ENCODE results near the gene MED9.

DNA sequence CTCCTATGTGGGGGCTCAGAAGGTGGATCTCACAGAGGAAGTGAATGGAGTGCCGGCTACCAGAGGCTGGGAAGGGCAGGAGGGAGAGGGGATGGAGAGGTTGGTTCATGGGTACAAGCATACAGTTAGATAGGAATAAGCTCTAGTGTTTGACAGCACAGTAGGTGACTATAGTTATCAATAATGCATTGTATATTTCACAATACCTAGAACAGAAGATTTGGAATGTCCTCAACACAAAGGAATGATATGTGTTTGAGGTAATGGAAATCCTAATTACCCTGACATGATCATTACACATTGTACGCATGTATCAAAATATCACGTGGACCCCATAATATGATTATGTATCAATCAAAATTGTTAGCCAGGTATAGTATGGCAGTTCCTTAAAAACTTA lies 38.9 kb upstream of the MED9 start:
- TF ChIP-seq, protein P1, sequence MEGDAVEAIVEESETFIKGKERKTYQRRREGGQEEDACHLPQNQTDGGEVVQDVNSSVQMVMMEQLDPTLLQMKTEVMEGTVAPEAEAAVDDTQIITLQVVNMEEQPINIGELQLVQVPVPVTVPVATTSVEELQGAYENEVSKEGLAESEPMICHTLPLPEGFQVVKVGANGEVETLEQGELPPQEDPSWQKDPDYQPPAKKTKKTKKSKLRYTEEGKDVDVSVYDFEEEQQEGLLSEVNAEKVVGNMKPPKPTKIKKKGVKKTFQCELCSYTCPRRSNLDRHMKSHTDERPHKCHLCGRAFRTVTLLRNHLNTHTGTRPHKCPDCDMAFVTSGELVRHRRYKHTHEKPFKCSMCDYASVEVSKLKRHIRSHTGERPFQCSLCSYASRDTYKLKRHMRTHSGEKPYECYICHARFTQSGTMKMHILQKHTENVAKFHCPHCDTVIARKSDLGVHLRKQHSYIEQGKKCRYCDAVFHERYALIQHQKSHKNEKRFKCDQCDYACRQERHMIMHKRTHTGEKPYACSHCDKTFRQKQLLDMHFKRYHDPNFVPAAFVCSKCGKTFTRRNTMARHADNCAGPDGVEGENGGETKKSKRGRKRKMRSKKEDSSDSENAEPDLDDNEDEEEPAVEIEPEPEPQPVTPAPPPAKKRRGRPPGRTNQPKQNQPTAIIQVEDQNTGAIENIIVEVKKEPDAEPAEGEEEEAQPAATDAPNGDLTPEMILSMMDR (IDR thresholded peaks at IDR 0.05; ENCODE audit: poor library complexity, severe bottlenecking) = no peak
- no peak for TF ChIP-seq RAD21 (conservative IDR thresholded peaks at IDR 0.05)
- no peak for TF ChIP-seq EP300 (conservative IDR thresholded peaks at IDR 0.05; ENCODE audit: poor library complexity, severe bottlenecking)
- TF ChIP-seq EZH2 (IDR thresholded peaks at IDR 0.05; ENCODE audit: borderline replicate concordance, insufficient read depth, low read length, poor library complexity, severe bottlenecking) = no peak
- TF ChIP-seq, protein P2, sequence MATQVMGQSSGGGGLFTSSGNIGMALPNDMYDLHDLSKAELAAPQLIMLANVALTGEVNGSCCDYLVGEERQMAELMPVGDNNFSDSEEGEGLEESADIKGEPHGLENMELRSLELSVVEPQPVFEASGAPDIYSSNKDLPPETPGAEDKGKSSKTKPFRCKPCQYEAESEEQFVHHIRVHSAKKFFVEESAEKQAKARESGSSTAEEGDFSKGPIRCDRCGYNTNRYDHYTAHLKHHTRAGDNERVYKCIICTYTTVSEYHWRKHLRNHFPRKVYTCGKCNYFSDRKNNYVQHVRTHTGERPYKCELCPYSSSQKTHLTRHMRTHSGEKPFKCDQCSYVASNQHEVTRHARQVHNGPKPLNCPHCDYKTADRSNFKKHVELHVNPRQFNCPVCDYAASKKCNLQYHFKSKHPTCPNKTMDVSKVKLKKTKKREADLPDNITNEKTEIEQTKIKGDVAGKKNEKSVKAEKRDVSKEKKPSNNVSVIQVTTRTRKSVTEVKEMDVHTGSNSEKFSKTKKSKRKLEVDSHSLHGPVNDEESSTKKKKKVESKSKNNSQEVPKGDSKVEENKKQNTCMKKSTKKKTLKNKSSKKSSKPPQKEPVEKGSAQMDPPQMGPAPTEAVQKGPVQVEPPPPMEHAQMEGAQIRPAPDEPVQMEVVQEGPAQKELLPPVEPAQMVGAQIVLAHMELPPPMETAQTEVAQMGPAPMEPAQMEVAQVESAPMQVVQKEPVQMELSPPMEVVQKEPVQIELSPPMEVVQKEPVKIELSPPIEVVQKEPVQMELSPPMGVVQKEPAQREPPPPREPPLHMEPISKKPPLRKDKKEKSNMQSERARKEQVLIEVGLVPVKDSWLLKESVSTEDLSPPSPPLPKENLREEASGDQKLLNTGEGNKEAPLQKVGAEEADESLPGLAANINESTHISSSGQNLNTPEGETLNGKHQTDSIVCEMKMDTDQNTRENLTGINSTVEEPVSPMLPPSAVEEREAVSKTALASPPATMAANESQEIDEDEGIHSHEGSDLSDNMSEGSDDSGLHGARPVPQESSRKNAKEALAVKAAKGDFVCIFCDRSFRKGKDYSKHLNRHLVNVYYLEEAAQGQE (IDR thresholded peaks at IDR 0.05; ENCODE audit: borderline replicate concordance) = no peak
- TF ChIP-seq SMC3 (conservative IDR thresholded peaks at IDR 0.05; ENCODE audit: poor library complexity) = no peak
- TF ChIP-seq POLR2AphosphoS5 (IDR thresholded peaks at IDR 0.05) = no peak

All from neural cell (in vitro differentiated cells).